HG03469 (cell line): ENCODE data around the gene PLEK2.
"Not testable (repeated sequence)": the region's sequence is repeated elsewhere in the genome, so short reads cannot be mapped to it uniquely, and the experiment has no call there.

ENCODE experiments used
- ATAC-seq: cut with Tn5 transposase; IDR thresholded peaks from one replicate; pipeline ENCODE4 v1.9.1; 2021; ENCODE audit warnings: mild to moderate bottlenecking, moderate library complexity, moderate number of reproducible peaks; ENCODE audit not compliant: unreplicated experiment

PLEK2 gene

GRCh38 chr14:67429510-67430205 lies 17.7 kb upstream of the PLEK2 start:
- no peak for ATAC-seq

DNA sequence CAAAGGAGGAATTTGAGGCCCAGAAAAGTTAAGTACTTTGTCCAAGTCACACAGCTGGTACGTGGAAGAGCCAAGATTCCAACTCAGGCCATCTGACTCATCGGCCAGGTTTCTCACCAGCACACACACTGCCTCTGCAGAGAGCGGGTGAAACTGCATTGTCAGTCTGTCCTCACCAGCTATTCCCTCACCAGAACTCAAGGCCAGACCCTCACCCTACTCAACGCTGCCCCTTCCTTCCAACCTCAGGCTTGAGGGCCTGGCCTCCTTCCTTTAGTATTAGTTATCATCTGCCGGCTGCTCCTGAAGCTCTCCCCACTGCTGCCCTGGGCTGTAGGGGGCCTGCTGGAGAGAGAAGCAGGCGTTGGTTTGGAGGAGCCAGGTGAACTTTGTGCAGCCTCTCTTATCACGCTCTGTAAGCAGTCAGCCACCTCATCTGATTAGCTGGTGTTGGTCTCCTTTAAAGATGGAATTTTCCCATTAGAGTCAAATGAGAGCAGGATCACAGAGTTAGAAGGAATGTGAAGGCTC lies 16.6 kb upstream of the PLEK2 start:
- no peak for ATAC-seq

DNA sequence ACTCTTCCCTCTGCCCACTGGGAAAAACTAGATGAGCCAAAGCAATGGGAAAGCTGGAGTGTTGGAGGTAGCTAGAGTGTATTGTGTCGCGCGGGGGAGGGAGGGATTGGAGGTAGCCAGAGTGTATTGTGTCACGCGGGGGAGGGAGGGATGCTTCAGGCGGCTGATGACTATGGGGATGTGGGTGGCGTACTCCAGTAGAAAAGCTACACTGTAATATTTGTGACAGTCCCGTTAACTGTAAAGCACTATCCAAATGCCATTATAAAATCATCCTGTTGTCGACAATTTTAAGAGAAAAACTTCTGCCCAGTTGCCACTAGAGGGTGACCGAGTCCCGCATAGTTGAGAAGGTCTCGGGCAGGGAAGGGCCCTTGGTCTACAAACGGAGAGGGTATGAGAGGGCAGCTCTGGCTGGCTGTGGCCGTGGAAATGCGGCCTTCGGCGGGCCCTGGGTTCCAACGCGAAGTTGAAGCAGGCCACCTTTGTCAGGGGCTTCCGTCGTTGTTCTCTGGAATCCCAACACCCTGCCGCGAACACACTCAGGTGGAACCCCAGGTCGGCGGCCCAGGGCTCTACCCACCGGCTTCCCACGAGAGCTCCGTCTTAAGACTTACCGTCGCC lies 15.1 kb upstream of the PLEK2 start:
- ATAC-seq, result no peak

GRCh38 chr14:67426161-67426560 lies 14.2 kb upstream of the PLEK2 start:
- ATAC-seq, result no peak

GRCh38 chr14:67425608-67426007 lies 13.6 kb upstream of the PLEK2 start:
- ATAC-seq, result no peak

DNA sequence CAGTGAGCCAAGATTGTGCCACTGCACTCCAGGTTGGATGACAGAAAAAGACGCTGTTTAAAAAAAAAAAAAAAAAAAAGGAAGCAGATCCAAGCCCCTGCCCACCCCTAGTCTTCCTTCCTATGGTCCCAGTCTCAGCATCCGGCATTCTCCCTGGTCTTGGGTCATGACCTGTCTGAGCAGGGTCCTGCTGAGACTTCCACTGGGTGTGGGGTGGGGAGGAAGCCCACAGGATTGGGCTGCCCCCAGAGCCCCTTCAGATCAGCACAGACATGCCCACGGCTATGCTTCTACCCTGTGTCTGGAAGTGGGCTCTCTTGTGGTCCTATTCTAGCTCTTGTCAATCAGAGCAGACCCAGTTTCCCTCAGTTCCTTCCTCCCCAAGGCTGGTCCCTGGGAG lies 12.6 kb upstream of the PLEK2 start:
- ATAC-seq, result no peak

DNA sequence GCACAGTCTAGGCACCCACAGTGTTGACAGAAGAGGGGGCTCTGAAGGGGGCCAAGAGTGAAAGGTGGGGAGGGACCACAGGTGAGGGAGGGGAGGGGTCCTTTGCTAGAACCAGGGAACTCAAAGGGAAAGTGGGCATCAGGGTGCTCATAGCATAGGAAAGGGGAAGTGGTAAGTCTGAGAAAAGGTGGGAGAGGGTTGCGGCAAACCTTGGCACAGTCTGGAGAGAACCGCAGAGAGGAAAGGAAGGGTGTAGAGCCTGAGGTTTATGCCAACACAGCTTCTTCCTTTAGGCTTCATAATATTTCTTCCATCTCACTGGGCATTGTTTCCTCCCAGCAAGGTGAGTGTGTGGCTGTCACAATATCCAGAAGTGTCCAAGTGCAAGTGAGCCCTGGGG lies 11.5 kb upstream of the PLEK2 start:
- no peak for ATAC-seq

GRCh38 chr14:67421356-67422224 lies 9.6 kb upstream of the PLEK2 start:
- no peak for ATAC-seq

- no peak for ATAC-seq
These were observed 8.3 kb upstream of the PLEK2 start for GRCh38 chr14:67420102-67420739.

GRCh38 chr14:67418401-67419191 lies 6.6 kb upstream of the PLEK2 start:
- no peak for ATAC-seq

- no peak for ATAC-seq
These were observed 5.7 kb upstream of the PLEK2 start for GRCh38 chr14:67417633-67418032.

- ATAC-seq, result no peak
These were observed 4.8 kb upstream of the PLEK2 start for GRCh38 chr14:67416810-67417209.

- no peak for ATAC-seq
These were observed 4.1 kb upstream of the PLEK2 start for GRCh38 chr14:67416085-67416484.

- ATAC-seq, result not testable (repeated sequence)
These were observed 3.6 kb upstream of the PLEK2 start for GRCh38 chr14:67415610-67416009.

DNA sequence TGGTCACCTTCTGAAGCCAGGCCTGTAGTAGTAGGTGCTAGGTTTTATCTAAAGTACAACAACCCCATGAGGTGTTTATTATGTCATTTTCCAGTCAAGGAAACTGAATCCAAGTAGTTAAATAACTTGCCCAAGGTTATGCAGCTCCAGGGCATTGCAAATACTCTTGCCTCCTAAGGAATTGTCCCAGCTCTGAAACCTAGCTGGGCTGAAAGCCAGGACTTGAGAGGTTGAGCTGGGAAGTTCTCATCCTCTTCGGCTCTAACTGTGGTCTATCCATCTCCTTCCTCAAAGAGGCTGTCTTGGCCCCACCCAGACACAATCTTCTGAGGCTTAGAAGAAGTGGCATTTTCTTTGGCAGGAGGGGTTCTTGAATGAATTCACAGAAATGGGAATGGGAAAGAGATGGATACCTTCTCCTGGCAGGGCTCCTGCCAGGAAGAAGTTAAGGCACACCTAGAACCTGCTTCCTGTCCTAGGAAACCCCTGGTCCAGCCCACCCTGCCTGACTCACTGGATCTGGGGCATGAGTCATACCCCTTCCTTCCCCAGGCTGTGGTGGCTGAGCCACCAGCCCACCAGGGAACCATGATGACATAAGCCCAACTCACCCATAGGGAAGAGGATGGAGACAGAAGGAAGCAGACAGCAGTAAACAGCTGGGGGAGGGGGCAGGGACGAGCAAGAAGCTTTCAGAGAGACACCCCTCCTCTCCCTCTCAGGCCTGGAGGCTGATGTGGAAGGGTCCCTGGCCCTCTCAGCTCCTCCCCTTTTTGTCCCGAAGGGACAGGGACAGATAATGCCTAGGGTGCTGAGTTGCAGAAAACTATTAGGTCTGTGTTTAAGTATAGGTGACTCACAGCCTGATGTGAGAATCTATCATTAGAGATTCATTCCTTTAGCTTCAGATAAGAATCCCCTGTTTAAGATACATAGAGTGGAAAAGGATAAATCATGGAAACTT lies 2.1 kb upstream of the PLEK2 start:
- no peak for ATAC-seq

GRCh38 chr14:67411370-67411769 lies 595 bp downstream of the PLEK2 start:
- ATAC-seq, result no peak

GRCh38 chr14:67410313-67410712 lies 1.7 kb downstream of the PLEK2 start:
- no peak for ATAC-seq

GRCh38 chr14:67409461-67409860 lies 2.5 kb downstream of the PLEK2 start:
- no peak for ATAC-seq
